RWPE2 (cell line): ENCODE results near the gene LINGO1.

ENCODE experiments used
- ATAC-seq: fragments of 200-7000 bp; cut with Tn5 transposase; 3 replicates; pipeline ENCODE4 v1.9.1; 2021; ENCODE audit warnings: low read depth
- DNase-seq: peaks from one replicate; pipeline ENCODE4 v3.0.0-alpha.2; 2020; ENCODE audit warnings: low spot score
- H3K27ac ChIP-seq: fragments of 450-650 bp; 2 replicates; pipeline ENCODE4 v1.5.1; 2017; ENCODE audit warnings: mild to moderate bottlenecking; ENCODE audit not compliant: poor library complexity, severe bottlenecking
- H3K27me3 ChIP-seq: fragments of 250-450 bp; sonication (Bioruptor Pico); 2 replicates; pipeline ENCODE4 v1.5.1; 2021; ENCODE audit warnings: mild to moderate bottlenecking, moderate library complexity; ENCODE audit not compliant: insufficient read depth, poor library complexity, severe bottlenecking
- H3K36me3 ChIP-seq: fragments of 250-450 bp; sonication (Bioruptor Pico); 2 replicates; pipeline ENCODE4 v1.5.1; 2020; ENCODE audit warnings: low read depth, mild to moderate bottlenecking, moderate library complexity
- H3K4me1 ChIP-seq: fragments of 250-450 bp; sonication (Bioruptor Pico); 2 replicates; pipeline ENCODE4 v1.5.1; 2021; ENCODE audit warnings: mild to moderate bottlenecking, moderate library complexity; ENCODE audit not compliant: insufficient read depth, poor library complexity, severe bottlenecking
- H3K4me3 ChIP-seq: fragments of 250-450 bp; sonication (Bioruptor Pico); 2 replicates; pipeline ENCODE4 v1.5.1; 2021; ENCODE audit warnings: mild to moderate bottlenecking, moderate library complexity; ENCODE audit not compliant: severe bottlenecking
- H3K9me3 ChIP-seq: fragments of 250-450 bp; sonication (Bioruptor Pico); 2 replicates; pipeline ENCODE4 v1.5.1; 2021; ENCODE audit warnings: mild to moderate bottlenecking, moderate library complexity; ENCODE audit not compliant: severe bottlenecking
- TF ChIP-seq, protein P1 (sequence below): fragments of 450-650 bp; IDR thresholded peaks from one replicate; pipeline ENCODE4 v1.5.1; 2017; ENCODE audit warnings: mild to moderate bottlenecking, moderate library complexity; ENCODE audit not compliant: poor library complexity, severe bottlenecking

The LINGO1 gene

DNA sequence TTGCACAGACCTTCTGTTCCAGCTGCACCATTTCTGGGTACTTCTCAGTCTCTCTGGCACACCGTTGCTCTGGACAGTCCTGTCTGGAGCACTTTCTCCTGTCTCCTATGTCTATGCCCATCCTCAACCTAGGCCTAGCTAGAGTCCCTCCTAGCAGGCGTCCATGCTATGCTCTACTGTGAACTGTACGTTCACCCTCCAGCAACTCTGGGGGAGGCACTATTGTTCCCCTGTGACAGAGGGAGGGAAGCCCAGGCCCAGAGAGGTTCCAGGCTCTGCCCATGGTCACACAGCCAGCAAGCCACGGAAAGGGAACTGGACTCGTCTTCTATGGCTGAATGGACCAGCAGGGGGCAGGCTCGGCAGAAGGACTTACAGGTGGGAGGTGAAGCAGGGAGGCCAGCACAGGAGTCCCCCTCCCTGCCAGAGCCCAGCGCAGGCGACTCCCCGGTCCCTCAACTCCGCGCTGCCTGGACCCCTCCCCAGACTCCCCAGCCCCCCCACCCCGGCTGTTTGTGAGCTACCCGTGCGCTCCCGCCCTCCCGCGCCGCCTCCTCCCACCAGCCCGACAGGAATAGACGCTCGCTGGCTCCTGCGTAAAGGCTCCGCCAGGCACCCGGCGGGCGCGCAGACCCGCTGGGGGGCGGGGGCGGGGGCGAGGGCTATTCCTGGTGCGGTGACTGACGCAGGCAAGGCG is 1.7 kb upstream of the LINGO1 start:
- no peak overlapping the region for H3K27ac ChIP-seq
- DNase-seq (no peak), ATAC-seq (no peak)
- TF ChIP-seq, protein P1, sequence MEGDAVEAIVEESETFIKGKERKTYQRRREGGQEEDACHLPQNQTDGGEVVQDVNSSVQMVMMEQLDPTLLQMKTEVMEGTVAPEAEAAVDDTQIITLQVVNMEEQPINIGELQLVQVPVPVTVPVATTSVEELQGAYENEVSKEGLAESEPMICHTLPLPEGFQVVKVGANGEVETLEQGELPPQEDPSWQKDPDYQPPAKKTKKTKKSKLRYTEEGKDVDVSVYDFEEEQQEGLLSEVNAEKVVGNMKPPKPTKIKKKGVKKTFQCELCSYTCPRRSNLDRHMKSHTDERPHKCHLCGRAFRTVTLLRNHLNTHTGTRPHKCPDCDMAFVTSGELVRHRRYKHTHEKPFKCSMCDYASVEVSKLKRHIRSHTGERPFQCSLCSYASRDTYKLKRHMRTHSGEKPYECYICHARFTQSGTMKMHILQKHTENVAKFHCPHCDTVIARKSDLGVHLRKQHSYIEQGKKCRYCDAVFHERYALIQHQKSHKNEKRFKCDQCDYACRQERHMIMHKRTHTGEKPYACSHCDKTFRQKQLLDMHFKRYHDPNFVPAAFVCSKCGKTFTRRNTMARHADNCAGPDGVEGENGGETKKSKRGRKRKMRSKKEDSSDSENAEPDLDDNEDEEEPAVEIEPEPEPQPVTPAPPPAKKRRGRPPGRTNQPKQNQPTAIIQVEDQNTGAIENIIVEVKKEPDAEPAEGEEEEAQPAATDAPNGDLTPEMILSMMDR = no peak
- no peaks in the 10 kb centered on the region for H3K4me1 ChIP-seq
- H3K36me3 ChIP-seq = no peaks in the 10 kb centered on the region
- no peak overlapping the region for H3K4me3 ChIP-seq
- H3K27me3 ChIP-seq = peaks cover 33% of the 10 kb centered on the region
- no peaks in the 10 kb centered on the region for H3K9me3 ChIP-seq

DNA sequence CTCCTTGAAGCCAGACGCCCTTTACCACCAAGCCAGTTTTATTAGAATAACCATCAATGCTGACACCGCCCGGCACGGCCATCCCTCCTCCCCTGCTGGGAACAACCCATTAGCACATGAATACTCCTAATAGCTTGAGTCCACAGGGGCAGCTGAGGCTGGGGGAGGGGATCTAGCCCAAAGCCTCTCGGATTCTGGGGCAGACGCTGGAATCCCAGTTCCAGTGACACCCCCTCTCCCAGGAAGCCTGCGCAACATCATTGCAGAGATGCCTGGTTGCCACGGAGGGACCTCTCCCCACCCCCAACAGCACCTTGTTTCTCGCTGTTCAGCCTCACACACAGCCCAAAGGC is 1.2 kb upstream of the LINGO1 start:
- no peaks in the 10 kb centered on the region for H3K36me3 ChIP-seq
- H3K4me3 ChIP-seq = no peak overlapping the region
- no peaks in the 10 kb centered on the region for H3K9me3 ChIP-seq
- H3K27ac ChIP-seq = no peak overlapping the region
- H3K27me3 ChIP-seq = peaks cover 34% of the 10 kb centered on the region
- ATAC-seq = no peak
- TF ChIP-seq, protein P1 = no peak
- no peak for DNase-seq
- H3K4me1 ChIP-seq = no peaks in the 10 kb centered on the region

DNA sequence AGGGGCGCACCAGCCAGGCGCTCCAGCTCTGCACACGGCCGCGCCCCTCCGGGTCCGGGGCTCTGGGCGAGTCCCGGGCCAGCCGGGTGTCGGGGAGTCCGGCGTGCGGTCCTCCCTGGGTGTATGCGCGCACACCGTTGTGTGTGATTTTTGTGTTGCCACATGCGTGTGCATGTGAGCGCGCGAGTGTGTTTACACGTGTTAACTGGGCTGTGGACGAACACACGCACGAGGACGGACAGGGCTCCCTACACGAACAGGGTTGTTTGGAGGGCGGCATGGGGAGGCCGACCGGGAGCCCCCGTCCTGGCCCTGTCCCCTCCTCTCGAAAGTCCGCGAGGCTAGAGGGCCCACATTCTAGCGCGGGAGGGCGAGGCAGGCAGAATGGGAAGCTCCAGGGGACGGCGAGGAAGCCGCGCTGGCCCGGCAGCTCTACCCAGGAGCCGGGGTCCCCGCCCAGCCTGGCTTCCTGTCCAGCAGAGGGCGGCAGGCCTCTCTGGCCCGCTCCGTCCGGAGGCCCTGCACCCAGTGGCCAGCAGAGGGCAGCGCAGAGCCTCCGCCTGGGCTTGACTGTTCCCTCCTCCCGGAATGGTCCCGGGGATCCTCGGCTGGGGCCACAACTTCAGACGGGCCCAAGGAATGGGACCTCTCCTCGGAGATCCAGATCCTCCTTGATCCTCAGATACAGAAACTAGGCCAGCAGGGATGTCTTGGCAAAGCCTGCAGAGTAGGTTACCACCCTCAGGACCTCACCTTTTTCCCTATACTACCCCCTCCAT is 611 bp upstream of the LINGO1 start:
- TF ChIP-seq, protein P1 = peak; percentile 100
- ATAC-seq (peak; percentile 92), DNase-seq (peak; percentile 91)
- H3K36me3 ChIP-seq = no peaks in the 10 kb centered on the region
- H3K27me3 ChIP-seq = peaks cover 34% of the 10 kb centered on the region
- no peaks in the 10 kb centered on the region for H3K4me1 ChIP-seq
- H3K9me3 ChIP-seq = no peaks in the 10 kb centered on the region
- H3K4me3 ChIP-seq = peak overlapping the region; percentile 28
- no peak overlapping the region for H3K27ac ChIP-seq

- TF ChIP-seq, protein P1 = no peak
- DNase-seq (no peak), ATAC-seq (no peak)
- H3K27me3 ChIP-seq = peaks cover 34% of the 10 kb centered on the region
- peak overlapping the region; percentile 28 for H3K4me3 ChIP-seq
- no peaks in the 10 kb centered on the region for H3K9me3 ChIP-seq
- H3K27ac ChIP-seq = no peak overlapping the region
- H3K36me3 ChIP-seq = no peaks in the 10 kb centered on the region
- H3K4me1 ChIP-seq = no peaks in the 10 kb centered on the region
These were observed 773 bp downstream of the LINGO1 start for GRCh38 chr15:77631745-77632533.
